GM12875 (cell line): ENCODE results near the gene EPS8L2.

Source experiments
- H3K4me3 ChIP-seq: one replicate; pipeline ENCODE4 v1.5.1; 2011; ENCODE audit warnings: low read depth, low read length, control low read depth
- TF ChIP-seq, protein P1 (sequence below): IDR thresholded peaks from 2 replicates; pipeline ENCODE4 v1.5.1; 2011; ENCODE audit warnings: low read depth, mild to moderate bottlenecking, control low read depth, inconsistent platforms, low read length, moderate library complexity, borderline replicate concordance; ENCODE audit not compliant: insufficient read depth

EPS8L2 gene

DNA sequence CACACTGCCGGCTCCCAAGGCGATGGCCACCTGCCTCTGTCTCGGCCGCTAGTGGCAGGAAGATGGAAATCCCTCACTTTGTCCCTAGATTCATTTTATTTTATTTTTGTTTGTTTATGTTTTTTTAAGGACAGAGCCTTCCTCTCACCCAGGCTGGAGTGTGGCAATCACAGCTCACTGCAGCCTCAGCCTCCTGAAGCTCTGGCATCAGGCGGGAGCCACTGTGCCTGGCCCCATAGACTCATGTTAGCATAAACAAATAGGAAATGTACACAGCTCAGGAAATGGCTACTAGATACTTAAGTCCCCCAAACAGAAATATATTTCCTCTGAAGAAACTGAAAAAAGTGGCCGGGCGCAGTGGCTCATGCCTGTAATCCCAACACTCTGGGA, 6.9 kb upstream of the EPS8L2 start:
- no peak overlapping the region for H3K4me3 ChIP-seq
- TF ChIP-seq, protein P1, sequence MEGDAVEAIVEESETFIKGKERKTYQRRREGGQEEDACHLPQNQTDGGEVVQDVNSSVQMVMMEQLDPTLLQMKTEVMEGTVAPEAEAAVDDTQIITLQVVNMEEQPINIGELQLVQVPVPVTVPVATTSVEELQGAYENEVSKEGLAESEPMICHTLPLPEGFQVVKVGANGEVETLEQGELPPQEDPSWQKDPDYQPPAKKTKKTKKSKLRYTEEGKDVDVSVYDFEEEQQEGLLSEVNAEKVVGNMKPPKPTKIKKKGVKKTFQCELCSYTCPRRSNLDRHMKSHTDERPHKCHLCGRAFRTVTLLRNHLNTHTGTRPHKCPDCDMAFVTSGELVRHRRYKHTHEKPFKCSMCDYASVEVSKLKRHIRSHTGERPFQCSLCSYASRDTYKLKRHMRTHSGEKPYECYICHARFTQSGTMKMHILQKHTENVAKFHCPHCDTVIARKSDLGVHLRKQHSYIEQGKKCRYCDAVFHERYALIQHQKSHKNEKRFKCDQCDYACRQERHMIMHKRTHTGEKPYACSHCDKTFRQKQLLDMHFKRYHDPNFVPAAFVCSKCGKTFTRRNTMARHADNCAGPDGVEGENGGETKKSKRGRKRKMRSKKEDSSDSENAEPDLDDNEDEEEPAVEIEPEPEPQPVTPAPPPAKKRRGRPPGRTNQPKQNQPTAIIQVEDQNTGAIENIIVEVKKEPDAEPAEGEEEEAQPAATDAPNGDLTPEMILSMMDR, result no peak

DNA sequence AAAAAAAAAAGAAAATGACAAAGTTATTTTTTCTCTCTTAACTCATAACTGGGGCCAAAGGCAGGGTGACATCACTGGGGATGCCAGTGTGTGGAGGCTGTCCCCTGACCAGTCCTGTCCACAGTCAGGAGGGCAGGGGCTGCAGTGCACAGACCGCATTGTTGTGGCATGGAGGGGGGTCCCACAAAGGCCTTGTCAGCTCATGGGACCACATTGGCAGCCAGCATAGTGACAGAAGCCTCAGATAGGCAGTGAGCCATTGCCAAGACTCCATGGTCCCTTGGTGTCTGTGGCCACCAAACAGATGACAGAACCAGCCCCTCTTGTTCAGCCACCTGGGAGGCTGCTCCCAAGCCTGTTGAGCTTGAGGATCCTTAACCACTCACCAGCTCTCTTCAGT, 6.3 kb upstream of the EPS8L2 start:
- no peak overlapping the region for H3K4me3 ChIP-seq
- TF ChIP-seq, protein P1, result no peak

DNA sequence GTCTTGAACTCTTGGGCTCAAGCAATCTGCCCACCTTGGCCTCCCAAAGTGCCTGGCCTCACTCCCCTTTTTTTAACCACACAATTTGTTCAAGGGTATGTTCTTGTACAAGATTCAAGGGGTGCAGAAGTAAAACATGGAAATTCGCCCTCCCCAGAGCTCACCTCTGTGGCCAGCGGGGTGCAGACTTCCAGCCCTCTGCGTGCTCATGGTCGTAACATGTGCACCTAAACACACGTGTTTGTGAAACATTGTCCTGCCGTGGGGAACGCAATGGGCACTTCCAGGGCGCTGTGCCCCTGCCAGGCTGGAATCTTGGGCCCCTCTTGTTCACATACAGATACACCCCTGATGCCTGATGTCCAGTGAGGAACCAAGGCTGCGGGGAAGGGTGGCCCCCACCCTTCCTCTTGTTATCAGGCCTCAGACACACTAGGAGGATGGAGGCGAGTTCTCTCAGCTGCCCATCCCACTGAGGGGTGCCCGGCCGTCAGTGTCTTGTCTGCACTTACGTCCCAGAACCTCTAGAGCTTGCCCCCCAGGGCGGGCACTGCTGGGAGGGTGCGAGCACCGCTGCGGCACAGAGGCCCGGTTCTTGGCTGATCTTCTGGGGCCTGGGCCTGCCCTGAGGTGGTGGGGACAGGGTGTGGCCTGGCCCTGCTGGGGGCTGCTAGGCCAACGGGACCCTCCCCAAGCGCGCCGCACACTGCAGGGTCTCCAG, 4.1 kb upstream of the EPS8L2 start:
- TF ChIP-seq, protein P1, result no peak
- no peak overlapping the region for H3K4me3 ChIP-seq

DNA sequence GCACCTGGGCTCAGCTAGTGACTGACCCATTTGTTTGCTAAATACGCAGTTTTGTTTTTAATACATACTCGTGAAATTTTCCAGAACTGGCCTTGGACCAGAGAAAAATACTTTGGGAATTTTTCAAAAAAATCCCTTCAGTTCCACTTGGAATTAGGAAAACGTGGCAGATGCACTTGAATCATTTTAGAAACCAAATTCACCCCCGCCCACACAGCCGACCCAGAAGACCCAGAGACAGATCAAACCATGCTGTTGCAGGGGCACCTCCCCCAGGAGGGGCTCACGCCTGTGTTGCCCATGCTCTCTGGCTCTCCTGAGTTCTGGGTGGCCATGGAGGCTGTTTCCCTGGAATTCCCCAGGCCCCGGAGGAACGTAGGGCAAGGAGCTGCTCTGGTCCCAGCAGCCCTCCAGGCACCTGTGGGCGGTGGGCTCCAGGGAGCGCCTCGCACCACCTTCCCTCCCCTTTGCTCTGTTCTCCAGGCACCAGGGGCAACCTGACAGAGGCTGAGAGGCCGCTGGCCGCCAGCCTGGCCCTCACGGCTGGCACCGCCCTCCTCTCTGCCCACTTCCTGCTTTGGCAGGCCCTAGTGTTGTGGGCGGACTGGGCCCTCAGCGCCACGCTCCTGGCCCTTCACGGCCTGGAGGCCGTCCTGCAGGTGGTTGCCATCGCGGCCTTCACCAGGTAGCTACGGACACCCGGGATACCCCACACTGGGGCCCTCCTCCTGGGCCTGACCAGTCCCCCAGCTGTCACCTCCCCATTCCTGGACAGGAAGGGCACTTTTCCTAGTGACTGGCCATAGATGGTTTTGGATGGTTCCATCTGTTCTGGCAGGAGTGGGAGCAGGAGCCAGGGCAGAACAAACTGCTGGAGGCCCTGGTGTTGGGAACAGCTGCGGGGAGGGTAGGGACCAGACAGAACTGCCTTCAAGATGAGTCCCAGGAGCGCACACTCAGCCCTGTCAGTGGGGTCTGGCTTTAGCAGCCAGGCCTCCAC, 3.3 kb upstream of the EPS8L2 start:
- TF ChIP-seq, protein P1, result no peak
- no peak overlapping the region for H3K4me3 ChIP-seq

DNA sequence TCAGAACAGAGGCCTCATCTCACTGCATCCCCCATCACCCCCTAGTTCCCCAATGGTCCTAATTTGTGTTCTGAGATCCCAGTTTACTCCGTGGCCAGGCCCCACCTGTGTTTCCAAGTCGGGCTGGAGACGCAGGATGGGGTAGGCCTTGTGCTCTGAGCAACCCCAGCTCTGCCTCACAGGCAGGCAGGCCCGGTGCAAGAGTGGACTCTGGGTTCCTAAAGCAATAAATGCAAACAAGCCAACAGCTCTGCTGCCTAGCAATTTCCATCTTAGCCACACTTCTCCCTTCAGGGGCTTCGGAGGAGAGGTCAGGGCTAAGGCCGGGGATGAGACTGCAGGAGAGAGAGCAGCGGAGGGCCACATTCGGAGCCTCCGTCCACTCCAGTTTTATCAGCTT, 2.5 kb upstream of the EPS8L2 start:
- TF ChIP-seq, protein P1, result no peak
- no peak overlapping the region for H3K4me3 ChIP-seq

DNA sequence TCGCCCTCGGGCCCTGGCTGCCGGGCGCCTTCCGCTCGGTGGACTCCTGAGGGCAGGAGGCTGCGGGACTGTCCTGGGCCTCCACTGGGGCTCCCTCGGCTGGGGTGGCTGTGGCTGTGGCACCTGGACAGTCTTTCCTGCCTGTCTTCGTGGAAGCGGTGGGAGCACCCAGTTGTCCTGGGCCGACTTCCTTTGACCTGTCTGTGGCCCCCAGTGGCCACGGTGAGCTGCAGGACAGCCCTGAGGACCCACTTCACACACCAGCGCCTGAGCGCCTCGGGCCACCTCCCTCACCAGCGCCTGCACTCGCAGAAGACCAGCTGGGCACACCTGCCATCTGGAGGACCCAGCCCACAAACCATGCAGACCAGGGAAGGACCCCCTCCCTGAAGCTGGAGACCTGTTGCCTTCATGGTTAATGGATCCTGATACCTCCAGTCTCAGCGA, 1.8 kb upstream of the EPS8L2 start:
- H3K4me3 ChIP-seq, result no peak overlapping the region
- TF ChIP-seq, protein P1, result no peak
